COLO668 (cell line): Measurements from ENCODE around the gene FOXN4.
"Not testable (repeated sequence)": the region's sequence is repeated elsewhere in the genome, so short reads cannot be mapped to it uniquely, and the experiment has no call there.

Experiments
- DNase-seq: peaks from one replicate; lab custom pipeline; 2025; ENCODE audit not compliant: unreplicated experiment; lab: John Stamatoyannopoulos, UW

The FOXN4 gene, protein sequence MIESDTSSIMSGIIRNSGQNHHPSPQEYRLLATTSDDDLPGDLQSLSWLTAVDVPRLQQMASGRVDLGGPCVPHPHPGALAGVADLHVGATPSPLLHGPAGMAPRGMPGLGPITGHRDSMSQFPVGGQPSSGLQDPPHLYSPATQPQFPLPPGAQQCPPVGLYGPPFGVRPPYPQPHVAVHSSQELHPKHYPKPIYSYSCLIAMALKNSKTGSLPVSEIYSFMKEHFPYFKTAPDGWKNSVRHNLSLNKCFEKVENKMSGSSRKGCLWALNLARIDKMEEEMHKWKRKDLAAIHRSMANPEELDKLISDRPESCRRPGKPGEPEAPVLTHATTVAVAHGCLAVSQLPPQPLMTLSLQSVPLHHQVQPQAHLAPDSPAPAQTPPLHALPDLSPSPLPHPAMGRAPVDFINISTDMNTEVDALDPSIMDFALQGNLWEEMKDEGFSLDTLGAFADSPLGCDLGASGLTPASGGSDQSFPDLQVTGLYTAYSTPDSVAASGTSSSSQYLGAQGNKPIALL

GRCh38 chr12:109308534-109309380 is at the start of gene FOXN4:
Gene FOXN4, minus strand, starts transcription at chr12:109309284. Its CDS starts 963 bp downstream, at chr12:109308321.
- peak; percentile 17 for DNase-seq

DNA sequence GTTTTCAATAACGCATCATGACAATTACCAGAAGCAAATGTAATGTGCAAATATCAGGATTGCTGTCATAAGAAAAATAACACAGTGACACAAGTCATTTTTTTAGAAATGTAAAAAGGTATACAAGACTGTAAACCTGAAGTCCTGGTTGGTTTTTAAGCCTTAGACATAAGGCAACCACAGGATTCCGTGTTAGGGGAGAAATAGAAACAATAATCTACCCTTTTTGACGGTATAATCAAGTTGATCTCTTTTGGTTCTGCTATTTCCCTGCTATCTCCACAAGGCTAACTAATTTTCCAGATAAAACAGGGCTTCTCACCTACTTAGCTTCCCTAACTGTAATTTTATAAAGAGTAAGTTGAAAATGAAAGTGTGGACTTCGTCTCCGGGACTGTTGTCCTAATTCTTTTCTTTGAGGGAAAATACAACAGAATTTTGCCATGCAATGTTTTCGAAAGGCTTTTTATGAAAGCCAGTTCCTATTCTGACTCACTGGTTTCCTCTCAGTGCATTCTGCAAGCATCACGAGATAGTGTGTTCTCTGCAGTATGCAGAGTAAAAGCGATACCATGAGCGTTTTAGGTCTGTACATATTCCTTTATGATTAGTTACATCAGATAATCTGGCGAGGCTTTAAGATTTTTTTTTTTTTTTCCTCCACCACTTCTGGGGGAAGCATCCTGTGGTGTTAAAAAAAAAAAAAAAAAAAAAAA is 49.2 kb upstream of the FOXN4 start:
- DNase-seq, result no peak

DNA sequence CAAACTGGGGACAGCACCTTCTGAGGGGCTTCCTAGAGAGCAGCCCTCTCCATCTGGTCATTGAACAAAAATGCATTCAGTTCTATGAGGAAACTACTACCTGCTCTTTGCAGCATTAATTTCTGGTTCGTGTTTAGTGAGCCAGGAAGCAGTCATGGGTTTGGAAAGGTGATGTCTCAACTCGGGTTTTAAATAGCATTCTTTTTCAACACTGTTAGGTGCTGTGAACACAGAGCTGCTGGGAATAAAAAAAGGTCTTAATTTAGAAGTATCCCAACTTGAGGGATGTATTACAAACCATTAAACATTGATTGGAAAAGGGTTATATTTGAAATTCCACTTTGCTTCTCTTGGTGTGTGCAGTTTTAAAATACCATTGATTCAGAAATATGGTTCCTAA is 47.9 kb upstream of the FOXN4 start:
- DNase-seq, result no peak

DNA sequence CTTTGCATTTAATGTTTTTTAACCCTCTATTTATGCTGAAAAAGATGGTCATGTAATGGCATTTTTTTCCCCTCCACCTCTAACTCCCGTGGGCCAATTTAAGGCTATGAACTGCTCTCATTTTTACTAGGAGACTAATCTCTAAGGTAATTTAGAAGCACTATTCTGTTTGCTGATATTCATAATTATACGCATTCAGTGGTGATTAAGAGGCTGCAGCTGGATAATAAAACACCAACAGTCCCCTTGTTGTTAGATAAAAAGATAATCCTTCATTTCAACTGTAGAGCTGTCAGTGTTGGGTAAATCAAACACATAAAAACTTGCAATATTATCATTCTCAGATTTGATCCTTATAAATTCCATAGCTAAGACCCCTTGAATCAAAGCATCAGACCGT is 47.5 kb upstream of the FOXN4 start:
- DNase-seq, result no peak

DNA sequence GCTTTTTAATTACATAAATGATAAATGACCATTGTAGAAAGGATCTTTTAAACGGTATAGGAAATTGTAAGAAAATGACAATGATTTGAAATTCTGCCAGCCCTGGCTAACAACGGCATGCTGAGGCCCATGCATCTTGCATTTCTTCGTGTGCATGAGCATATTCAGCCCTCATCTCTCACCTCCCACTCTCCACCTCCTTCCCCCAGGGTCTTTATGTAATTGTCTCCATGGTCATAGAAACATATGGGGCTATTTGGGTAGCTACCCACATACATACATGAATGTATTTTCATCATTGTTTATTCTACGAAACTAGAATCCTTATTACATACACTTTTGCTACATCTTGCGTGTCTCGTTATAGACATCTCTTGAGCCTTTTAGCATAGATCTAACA is 43.1 kb upstream of the FOXN4 start:
- DNase-seq, result no peak

GRCh38 chr12:109347589-109347988 is 38.5 kb upstream of the FOXN4 start, which contains the start of gene MYO1H:
Gene MYO1H, plus strand, starts transcription at chr12:109347900. Its CDS starts 61 bp downstream, at chr12:109347961.
- no peak for DNase-seq

GRCh38 chr12:109346920-109347319 is 37.8 kb upstream of the FOXN4 start:
- no peak for DNase-seq

DNA sequence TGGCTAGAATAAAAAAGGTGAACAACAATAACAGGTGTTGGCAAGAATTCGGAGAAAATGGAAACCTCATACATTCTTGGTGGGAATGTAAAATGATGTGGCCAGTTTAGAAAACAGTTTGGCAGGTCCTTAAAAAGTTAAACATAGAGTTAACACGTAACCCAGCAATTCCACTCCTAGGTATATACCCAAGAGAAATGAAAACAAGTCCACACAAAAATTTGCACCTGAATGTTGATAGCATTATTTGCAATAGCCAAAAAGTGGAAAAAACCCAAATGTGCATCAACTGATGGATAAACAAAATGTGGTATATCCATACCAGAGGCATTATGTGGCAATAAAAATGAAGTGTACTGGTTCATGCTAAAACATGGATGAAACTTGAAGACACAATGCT is 36.3 kb upstream of the FOXN4 start:
- no peak for DNase-seq

DNA sequence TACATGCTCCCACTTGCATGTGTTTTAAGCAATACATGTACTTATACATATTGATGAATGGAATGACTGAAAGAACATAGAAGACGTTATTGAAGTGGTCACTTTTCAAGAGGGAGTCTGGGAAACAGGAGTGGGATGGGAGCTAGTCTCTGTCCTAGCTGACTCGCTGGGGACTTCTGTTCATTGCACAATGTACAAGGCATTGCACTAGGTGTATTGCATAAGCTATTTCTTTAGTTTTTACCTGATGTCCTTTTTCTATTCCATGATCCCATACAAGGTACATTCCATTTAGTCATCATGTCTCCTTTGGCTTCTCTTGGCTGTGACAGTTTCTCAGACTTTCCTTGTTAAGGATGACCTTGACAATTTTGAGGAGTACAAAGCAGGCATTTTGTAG is 34.6 kb upstream of the FOXN4 start:
- no peak for DNase-seq

DNA sequence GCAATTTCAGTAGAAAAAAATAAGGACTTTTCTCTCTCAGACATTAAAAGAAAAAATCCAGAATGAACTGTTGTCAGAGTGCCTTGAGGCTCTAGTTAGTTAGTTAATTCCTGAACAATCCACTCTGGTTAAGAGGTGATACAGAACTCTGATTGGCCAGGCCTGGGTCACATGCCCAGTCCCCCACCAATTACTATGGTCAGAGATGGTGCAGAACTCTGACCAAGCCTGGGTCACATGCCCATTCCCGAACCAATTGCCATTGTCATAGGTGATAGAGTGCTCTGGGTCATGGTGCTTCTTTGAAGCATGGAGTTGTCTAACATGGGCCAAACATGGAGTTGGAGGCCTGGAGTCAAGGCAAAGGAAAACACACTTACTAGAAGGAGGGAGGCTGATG is 27.5 kb upstream of the FOXN4 start:
- DNase-seq, result no peak

DNA sequence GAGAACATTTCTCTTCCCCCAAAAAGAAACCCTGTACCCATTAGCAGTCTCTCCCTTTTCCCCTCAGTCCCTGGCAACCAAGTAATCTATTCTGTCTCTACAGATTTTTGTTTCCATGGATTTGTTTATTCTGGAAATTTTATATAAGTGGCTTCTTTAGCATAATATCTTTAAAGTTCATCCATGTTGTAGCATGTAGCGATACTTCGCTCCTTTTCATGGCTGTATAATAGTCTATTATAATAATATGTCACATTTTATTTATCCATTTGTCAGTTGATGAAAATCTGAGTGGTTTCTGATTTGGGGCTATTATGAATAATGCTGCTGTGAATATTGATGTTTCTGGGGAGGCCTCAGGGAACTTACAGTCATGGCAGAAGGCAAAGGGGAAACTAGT is 25.8 kb upstream of the FOXN4 start:
- no peak for DNase-seq

- no peak for DNase-seq
Measured at GRCh38 chr12:109331301-109331952, 22.3 kb upstream of the FOXN4 start.

GRCh38 chr12:109330282-109331230 is 21.5 kb upstream of the FOXN4 start:
- DNase-seq, result no peak

GRCh38 chr12:109329686-109330085 is 20.6 kb upstream of the FOXN4 start:
- no peak for DNase-seq

DNA sequence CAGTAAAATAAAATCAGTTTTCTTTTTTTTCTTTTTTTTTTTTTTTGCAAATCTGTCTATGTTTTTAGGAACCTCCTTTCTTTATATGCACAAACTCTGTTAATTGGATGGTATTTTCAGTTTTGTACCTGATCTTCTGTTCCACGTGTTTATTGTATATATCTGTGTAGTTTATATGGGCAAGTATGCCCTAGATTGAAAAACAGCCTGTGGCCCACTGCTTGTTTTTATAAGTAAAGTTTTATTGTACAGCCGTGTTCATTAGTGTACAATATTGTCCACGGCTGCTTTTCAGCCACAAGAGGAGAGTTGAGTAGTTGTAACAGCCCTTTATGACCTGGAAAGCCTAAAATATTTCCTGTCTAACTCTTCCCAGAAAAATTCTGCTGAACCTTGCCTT is 19.9 kb upstream of the FOXN4 start:
- DNase-seq, result no peak

DNA sequence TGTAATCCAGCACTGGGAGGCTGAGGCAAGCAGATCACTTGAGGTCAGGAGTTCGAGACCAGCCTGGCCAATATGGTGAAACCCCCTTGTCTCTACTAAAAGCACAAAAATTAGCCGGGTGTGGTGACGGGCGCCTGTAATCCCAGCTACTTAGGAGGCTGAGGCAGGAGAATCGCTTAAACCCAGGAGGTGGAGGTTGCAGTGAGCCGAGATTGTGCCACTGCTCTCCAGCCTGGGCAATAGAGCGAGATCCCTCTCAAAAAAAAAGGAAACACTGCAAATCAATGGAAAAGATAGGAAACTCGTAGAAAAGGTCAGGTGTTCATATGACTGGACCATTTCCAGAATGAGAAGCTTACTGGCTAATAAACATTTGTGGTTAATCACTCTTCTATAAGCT is 12.2 kb upstream of the FOXN4 start:
- DNase-seq, result not testable (repeated sequence)

DNA sequence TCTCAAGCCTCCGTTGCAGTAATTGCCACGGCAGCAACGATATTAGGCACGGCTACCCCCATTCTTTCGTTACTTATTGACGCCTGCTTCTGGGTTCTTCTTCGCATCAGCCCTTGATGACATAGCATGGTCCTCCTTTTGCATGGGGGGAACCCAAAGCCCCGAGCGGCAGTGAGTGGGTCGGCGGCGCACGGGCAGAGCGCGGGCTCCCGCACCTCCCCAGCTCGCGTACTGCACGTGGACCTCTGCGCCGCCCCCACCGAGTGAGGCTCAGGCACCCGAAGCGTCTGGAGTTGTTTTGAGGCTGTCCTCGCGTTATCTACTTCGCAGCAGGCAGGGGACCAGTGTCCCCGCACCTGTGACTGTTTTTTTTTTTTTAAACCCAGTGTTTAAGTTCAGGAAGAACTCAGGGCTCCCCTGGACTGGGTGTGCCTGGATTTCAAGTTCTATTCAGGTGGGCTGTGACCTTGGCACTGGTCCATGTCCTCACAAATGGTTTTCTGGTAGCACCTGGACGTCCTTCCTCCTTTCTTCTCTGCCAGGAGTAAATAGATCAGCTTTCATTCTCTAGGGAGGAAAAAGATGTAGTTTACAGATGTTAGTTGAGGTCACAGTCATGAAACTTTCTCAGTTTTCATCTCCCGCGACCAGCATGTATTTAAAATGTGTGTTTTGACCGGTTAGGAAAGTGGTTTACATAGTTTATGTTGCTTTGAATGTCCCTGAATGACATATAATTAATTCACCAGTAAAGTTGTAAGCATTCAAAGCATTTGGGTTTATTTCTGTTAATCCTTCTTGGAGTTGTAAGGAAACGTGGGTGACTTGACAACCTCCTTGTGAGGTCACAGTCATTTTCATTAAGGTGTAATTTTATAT is 1.4 kb upstream of the FOXN4 start:
- peak; percentile 79 for DNase-seq

DNA sequence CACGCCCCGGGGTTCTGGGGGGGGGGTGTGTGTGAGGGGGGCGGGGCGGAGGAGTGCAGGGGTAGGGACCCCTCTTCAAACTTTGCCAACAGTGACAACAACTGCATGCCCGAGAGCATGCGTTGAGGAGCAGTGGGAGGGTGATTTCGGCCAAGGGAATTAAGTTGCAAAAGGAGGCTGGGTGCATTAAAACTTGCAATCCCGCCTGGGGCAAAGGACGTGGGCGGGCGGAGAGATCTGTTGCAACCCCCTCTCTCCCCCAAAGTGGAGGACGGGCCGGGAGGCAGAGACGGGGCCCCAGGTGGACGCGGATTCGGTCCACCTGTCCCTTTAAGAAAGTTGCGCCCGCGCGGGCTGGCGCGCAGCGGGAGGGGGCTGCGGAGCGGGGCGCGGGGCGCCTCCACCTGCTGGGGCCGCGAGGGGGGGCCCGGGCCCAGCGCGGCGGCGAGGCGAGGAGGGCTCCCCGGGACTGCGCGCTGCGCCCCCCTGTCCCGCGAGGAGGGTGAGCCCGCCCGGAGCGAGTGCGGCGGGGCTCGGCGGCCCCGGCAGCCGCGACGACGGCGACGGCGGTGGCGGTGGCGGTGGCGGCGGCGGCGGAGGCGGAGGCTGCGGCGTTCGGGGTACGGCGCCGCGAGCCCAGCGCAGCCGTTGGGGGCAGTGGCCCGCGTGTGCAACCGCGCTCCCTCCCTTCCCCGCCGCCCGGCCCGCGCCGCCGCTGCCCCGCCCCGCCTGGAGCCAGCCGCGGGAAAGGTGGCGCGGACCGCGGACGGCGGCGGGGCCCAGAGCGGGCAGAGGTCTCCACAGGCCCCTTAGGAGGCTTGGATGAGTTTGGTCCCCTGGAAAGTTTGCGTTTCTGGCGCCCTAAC is 530 bp upstream of the FOXN4 start:
- DNase-seq, result peak; percentile 65
